Endothelial cell of umbilical vein (primary cell): Measurements from ENCODE around the gene SNX2. TPM values are rescaled to one million over a fixed set of nuclear protein-coding genes. Genes with fewer than 3 reads are reported as not detected.

ENCODE experiments used
- BruUV-seq: library from RNA; stranded (reverse); fragments of 400-500 nt; replicated peaks from 2 replicates; lab custom pipeline; 2021; lab: Mats Ljungman, UMichigan
- CTCF ChIA-PET: fragments of 300-600, 350-600 bp; sonication (Branson Sonifier 250); formaldehyde crosslinking; loops from one replicate; lab custom pipeline; 2021; ENCODE audit warnings: antibody characterized with exemption, inconsistent platforms; lab: Charles Lee
- POLR2A ChIA-PET: fragments of 300-600, 350-600 bp; sonication (Branson Sonifier 250); formaldehyde crosslinking; loops from one replicate; lab custom pipeline; 2021; ENCODE audit warnings: antibody characterized with exemption, inconsistent platforms; lab: Charles Lee
- DNase-seq: peaks from one replicate; pipeline ENCODE4 v3.0.0-alpha.2; 2011; ENCODE audit warnings: low read depth, low spot score
- FAIRE-seq: peaks from 2 replicates; lab custom pipeline; 2011; peaks lifted over from hg19 to GRCh38; lab: Jason Lieb, UNC
- H2AFZ ChIP-seq: 2 replicates; pipeline ENCODE4 v1.6.0; 2012; ENCODE audit warnings: low read depth, low read length, control low read depth, inconsistent platforms
- H3K27ac ChIP-seq: 2 replicates; pipeline ENCODE4 v1.5.1; 2011; ENCODE audit warnings: low read depth, mild to moderate bottlenecking, control low read depth, low read length, moderate library complexity; ENCODE audit not compliant: insufficient read depth
- H3K27me3 ChIP-seq, 2 experiments: 2 replicates each; pipeline versions ENCODE4 v1.6.0 to v1.6.1; 2011; ENCODE audit warnings: low read length in 2 of 2, mixed read lengths in 1 of 2; ENCODE audit not compliant: control insufficient read depth in 2 of 2, insufficient read depth in 2 of 2
- H3K36me3 ChIP-seq, 2 experiments: 2 replicates in 1 of 2; 3 replicates in 1 of 2; pipeline ENCODE4 v1.5.1; 2011; ENCODE audit warnings: low read length in 2 of 2, mild to moderate bottlenecking in 1 of 2, moderate library complexity in 1 of 2; ENCODE audit not compliant: control insufficient read depth in 2 of 2, insufficient read depth in 2 of 2; ENCODE audit errors: extremely low read depth in 1 of 2
- H3K4me1 ChIP-seq: 3 replicates; pipeline ENCODE4 v1.5.1; 2011; ENCODE audit warnings: mild to moderate bottlenecking, low read length; ENCODE audit not compliant: control insufficient read depth, insufficient read depth; ENCODE audit errors: extremely low read depth
- H3K4me2 ChIP-seq: 2 replicates; pipeline ENCODE4 v1.6.1; 2011; ENCODE audit warnings: low read length, control low read depth, mixed read lengths; ENCODE audit not compliant: insufficient read depth
- H3K4me3 ChIP-seq, 3 experiments: fragments of 200-600 bp in 1 of 3; sonication (generic), shearing (Covaris generic) in 1 of 3; replicated peaks in 1 of 3; 2 replicates each; pipeline ENCODE4 v1.5.1; 2011 to 2016; ENCODE audit warnings: control low read depth in 3 of 3, low read length in 3 of 3, mild to moderate bottlenecking in 2 of 3, inconsistent platforms in 1 of 3, low read depth in 1 of 3, moderate library complexity in 1 of 3; ENCODE audit not compliant: insufficient read depth in 1 of 3
- H3K79me2 ChIP-seq: 2 replicates; pipeline ENCODE4 v1.6.0; 2012; ENCODE audit warnings: low read length, inconsistent platforms; ENCODE audit not compliant: control insufficient read depth, insufficient read depth
- H3K9ac ChIP-seq: replicated peaks from 2 replicates; pipeline ENCODE3; 2011; ENCODE audit warnings: low read length, control low read depth; ENCODE audit not compliant: insufficient read depth; ENCODE audit errors: extremely low read depth
- H3K9me1 ChIP-seq: replicated peaks from 3 replicates; pipeline ENCODE4 v1.6.0; 2011; ENCODE audit warnings: mild to moderate bottlenecking, low read length; ENCODE audit not compliant: control insufficient read depth, insufficient read depth; ENCODE audit errors: extremely low read depth
- H3K9me3 ChIP-seq: replicated peaks from 2 replicates; pipeline ENCODE4 v1.5.1; 2012; ENCODE audit warnings: low read length, inconsistent platforms; ENCODE audit not compliant: control insufficient read depth, insufficient read depth
- H4K20me1 ChIP-seq: replicated peaks from 2 replicates; pipeline ENCODE3; 2011; ENCODE audit warnings: mild to moderate bottlenecking, low read length; ENCODE audit not compliant: control insufficient read depth, insufficient read depth; ENCODE audit errors: extremely low read depth
- EZH2 ChIP-seq: IDR thresholded peaks from 2 replicates; pipeline ENCODE4 v1.6.1; 2012; ENCODE audit warnings: borderline replicate concordance, low read depth, mild to moderate bottlenecking, moderate library complexity, low read length, inconsistent platforms; ENCODE audit not compliant: severe bottlenecking
- FOS ChIP-seq: IDR thresholded peaks from 2 replicates; pipeline ENCODE4 v1.6.1; 2011; ENCODE audit warnings: mild to moderate bottlenecking, low read length, moderate library complexity, borderline replicate concordance; ENCODE audit not compliant: insufficient read depth
- GATA2 ChIP-seq: IDR thresholded peaks from 2 replicates; pipeline ENCODE4 v1.7.0; 2011; ENCODE audit warnings: low read depth, mild to moderate bottlenecking, moderate library complexity, mixed read lengths, low read length; ENCODE audit not compliant: insufficient read length, insufficient read depth
- JUN ChIP-seq: IDR thresholded peaks from 2 replicates; pipeline ENCODE4 v1.6.1; 2011; ENCODE audit warnings: borderline replicate concordance, low read depth; ENCODE audit not compliant: insufficient read length, insufficient read depth
- MYC ChIP-seq: IDR thresholded peaks from one replicate; pipeline ENCODE4 v1.6.1; 2011; ENCODE audit warnings: mild to moderate bottlenecking, low read depth, low read length
- POLR2A ChIP-seq: IDR thresholded peaks from 2 replicates; pipeline ENCODE4 v1.6.1; 2012; ENCODE audit warnings: low read depth, mild to moderate bottlenecking, control low read depth, low read length
- POLR2AphosphoS5 ChIP-seq: IDR thresholded peaks from 2 replicates; pipeline ENCODE4 v1.6.1; 2012; ENCODE audit warnings: low read depth, mild to moderate bottlenecking, control low read depth, low read length, moderate library complexity; ENCODE audit not compliant: insufficient read depth
- dilution Hi-C: fragments of 300-500 bp; cut with MboI; formaldehyde crosslinking; loops from one replicate; pipeline ENCODE4 v1.15.0; 2019; ENCODE audit warnings: low sequenced_read_pairs; ENCODE audit not compliant: extremely low pct_ligation_motif_present
- intact Hi-C: fragments of 100-400 bp; cut with micrococcal nuclease; formaldehyde crosslinking; loops from one replicate; pipeline ENCODE4 v1.10.0; 2022
- polyA plus RNA-seq, 4 experiments: library from polyadenylated mRNA; depleted of rRNA in 3 of 4; stranded (reverse) in 3 of 4; unstranded in 1 of 4; fragments of >200 nt; gene quantifications; 2 replicates each; pipeline versions ENCODE4 v1.2.1 to v1.2.3, GENCODE V29; 2011 to 2012; ENCODE audit warnings: missing spikeins in 1 of 4
- total RNA-seq: library from RNA; stranded (reverse); gene quantifications from 2 replicates; pipeline ENCODE4 v1.2.3, GENCODE V29; 2021
- TF ChIP-seq, protein P1 (sequence below), 2 donors: IDR thresholded peaks; 1 replicate in 1 of 2; 2 replicates in 1 of 2; pipeline ENCODE4 v1.5.1; 2011; ENCODE audit warnings: low read length in 2 of 2, mild to moderate bottlenecking in 2 of 2, moderate library complexity in 2 of 2, control low read depth in 1 of 2, inconsistent platforms in 1 of 2, low read depth in 1 of 2; ENCODE audit not compliant: insufficient read depth in 1 of 2; ENCODE audit errors: extremely low read depth in 1 of 2
- TF ChIP-seq, protein P2 (sequence below): IDR thresholded peaks from 2 replicates; pipeline ENCODE4 v1.6.1; 2011; ENCODE audit not compliant: insufficient read depth, insufficient read length

The SNX2 gene
- total and polyA plus RNA-seq, 2 donors (not counting 3 experiments of a cell fraction or from before 2014, with no cell fraction given): 14.4 to 51.2 TPM

DNA sequence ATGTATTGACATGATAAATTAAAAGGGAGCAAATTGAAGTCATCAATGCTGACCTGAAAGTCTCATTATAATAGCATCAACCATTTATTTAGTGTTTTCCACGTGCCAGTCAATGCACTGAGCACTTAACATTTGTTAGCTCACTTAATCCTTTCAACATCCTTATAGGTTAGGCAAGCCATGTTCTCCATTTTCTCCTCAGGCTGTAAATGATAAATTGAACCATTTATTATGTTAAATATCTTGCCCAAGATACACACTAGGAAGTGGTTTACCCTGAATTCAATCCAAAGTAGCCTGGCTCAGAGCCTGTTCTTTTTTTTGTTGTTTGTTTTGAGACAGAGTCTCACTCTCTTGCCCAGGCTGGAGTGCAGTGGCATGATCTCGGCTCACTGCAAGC is 25.0 kb upstream of the SNX2 start:
- POLR2A ChIA-PET: no interaction called here
- FAIRE-seq: no peak

More for the DNA sequence above, 25.0 kb upstream of the SNX2 start:
- dilution Hi-C loops (no loop called here), intact Hi-C loops (no loop called here)
- BruUV-seq: no TSS peak
- H3K9ac ChIP-seq: no peak overlapping the region
- H2AFZ ChIP-seq: no peak overlapping the region
- CTCF ChIA-PET: no interaction called here
- no peak overlapping the region for H3K4me2 ChIP-seq
- H3K79me2 ChIP-seq: no peaks in the 10 kb centered on the region
- no peak for DNase-seq
- no peaks in the 10 kb centered on the region for H4K20me1 ChIP-seq
- no peaks in the 10 kb centered on the region for H3K9me3 ChIP-seq
- H3K9me1 ChIP-seq: no peaks in the 10 kb centered on the region
- H3K36me3 ChIP-seq: no peaks in the 10 kb centered on the region
- TF ChIP-seq FOS (no peak), JUN (no peak), POLR2A (no peak), EZH2 (no peak), MYC (no peak), GATA2 (no peak), POLR2AphosphoS5 (no peak)
- TF ChIP-seq, protein P1, sequence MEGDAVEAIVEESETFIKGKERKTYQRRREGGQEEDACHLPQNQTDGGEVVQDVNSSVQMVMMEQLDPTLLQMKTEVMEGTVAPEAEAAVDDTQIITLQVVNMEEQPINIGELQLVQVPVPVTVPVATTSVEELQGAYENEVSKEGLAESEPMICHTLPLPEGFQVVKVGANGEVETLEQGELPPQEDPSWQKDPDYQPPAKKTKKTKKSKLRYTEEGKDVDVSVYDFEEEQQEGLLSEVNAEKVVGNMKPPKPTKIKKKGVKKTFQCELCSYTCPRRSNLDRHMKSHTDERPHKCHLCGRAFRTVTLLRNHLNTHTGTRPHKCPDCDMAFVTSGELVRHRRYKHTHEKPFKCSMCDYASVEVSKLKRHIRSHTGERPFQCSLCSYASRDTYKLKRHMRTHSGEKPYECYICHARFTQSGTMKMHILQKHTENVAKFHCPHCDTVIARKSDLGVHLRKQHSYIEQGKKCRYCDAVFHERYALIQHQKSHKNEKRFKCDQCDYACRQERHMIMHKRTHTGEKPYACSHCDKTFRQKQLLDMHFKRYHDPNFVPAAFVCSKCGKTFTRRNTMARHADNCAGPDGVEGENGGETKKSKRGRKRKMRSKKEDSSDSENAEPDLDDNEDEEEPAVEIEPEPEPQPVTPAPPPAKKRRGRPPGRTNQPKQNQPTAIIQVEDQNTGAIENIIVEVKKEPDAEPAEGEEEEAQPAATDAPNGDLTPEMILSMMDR (IDR thresholded peaks at IDR 0.05; ENCODE audit: extremely low read depth in 1 of 2, insufficient read depth in 1 of 2, low read depth in 1 of 2, low read length in 2 of 2): no peak
- TF ChIP-seq, protein P2, sequence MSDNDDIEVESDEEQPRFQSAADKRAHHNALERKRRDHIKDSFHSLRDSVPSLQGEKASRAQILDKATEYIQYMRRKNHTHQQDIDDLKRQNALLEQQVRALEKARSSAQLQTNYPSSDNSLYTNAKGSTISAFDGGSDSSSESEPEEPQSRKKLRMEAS: no peak
- peaks cover 0 to 3% of the 10 kb centered on the region in 2 experiments for H3K27me3 ChIP-seq
- H3K4me3 ChIP-seq: no peak overlapping the region
- no peaks in the 10 kb centered on the region for H3K4me1 ChIP-seq
- H3K27ac ChIP-seq: no peak overlapping the region
